ENCODE measurements around the gene RIN2. TPM values are rescaled to one million over a fixed set of nuclear protein-coding genes. Genes with fewer than 3 reads are reported as not detected.

The RIN2 gene
- total and polyA plus RNA-seq, 2 of the 4 experiments (the other 2 are of a cell fraction) = 16.1 to 72.2 TPM

DNA sequence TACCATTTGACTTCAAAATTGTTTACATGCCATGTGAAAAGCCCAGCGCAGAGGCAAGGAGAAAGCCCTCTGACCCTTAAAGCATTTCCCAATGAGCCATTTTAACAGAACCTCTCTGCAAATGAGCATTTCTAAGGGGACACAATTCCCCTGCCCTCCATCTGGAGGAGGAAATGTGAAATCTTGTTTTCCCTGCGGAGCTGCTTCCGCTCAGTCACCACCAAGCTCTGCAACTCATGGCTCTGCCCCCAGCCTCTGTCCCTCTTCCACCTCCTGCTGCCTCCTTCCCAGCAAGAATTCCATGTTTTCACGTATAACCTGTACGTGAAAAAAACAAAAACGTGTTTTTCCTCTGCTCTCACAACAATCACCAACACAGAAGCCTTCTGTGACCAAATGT lies 12.3 kb downstream of the RIN2 start:
- WGBS, 2 experiments (ENCODE audit: extremely low coverage in 2 of 2, insufficient read length in 1 of 2) = 92% methylated on average over 2 of the region's 6 CpGs; no CpG with 5 or more reads in 1 of the 2 experiments
- H2AK5ac ChIP-seq (ENCODE audit: low read depth, low read length) = no peak overlapping the region
- H3K27ac ChIP-seq (ENCODE audit: insufficient read depth, low read length) = no peak overlapping the region
- no peak overlapping the region for H3K56ac ChIP-seq (ENCODE audit: extremely low read depth, insufficient read depth, low read length)
- H3K79me1 ChIP-seq (ENCODE audit: low read depth in 1 of 2, low read length in 2 of 2) = peaks cover 37 to 85% of the 10 kb centered on the region in 2 experiments
- no peak overlapping the region for H2AK9ac ChIP-seq (replicated peaks; ENCODE audit: low read depth, low read length, poor library complexity)
- TF ChIP-seq CTCF (conservative IDR thresholded peaks at IDR 0.05; ENCODE audit: low read depth, low read length) (no peak), MXI1 (IDR thresholded peaks at IDR 0.05; ENCODE audit: borderline replicate concordance, low read depth, low read length) (no peak), USF2 (IDR thresholded peaks at IDR 0.05; ENCODE audit: low read depth, low read length) (no peak), MAFK (IDR thresholded peaks at IDR 0.05; ENCODE audit: low read depth, low read length) (no peak), CEBPB (IDR thresholded peaks at IDR 0.05; ENCODE audit: low read depth, low read length) (no peak), FOS (IDR thresholded peaks at IDR 0.05; ENCODE audit: low read depth, low read length) (no peak), RAD21 (IDR thresholded peaks at IDR 0.05; ENCODE audit: low read length) (no peak), MAZ (IDR thresholded peaks at IDR 0.05; ENCODE audit: borderline replicate concordance, low read depth, low read length) (no peak), NFE2L2 (IDR thresholded peaks at IDR 0.05; ENCODE audit: low read depth, low read length) (no peak)
- no peak overlapping the region for H3K4me3 ChIP-seq (ENCODE audit: insufficient read depth, low read depth, low read length)
- ChIA-PET CTCF (interaction anchor here (1.4 kb wide), 1 partner anchor 11 kb away, joined by 3 read pairs; no protein-coding TSS in a partner anchor), POLR2A (ENCODE audit: unreplicated experiment) (interaction anchor here (0.6 kb wide), 1 partner anchor 76 kb away, joined by 3 read pairs; no protein-coding TSS in a partner anchor)
- peaks cover 27% of the 10 kb centered on the region for H4K20me1 ChIP-seq (ENCODE audit: insufficient read depth, low read length)
- H3K9me3 ChIP-seq (ENCODE audit: control insufficient read depth, insufficient read depth, low read length) = no peaks in the 10 kb centered on the region
- 0 out of 2 replicates have a peak overlapping the region, but pooled peaks have one; percentile 25 for H3K14ac ChIP-seq (replicated peaks; ENCODE audit: low read depth, low read length)
- H3K27me3 ChIP-seq (ENCODE audit: control insufficient read depth, insufficient read depth, low read length) = no peaks in the 10 kb centered on the region
- no peak overlapping the region for H4K8ac ChIP-seq (ENCODE audit: low read depth in 2 of 2, low read length in 2 of 2)
- no peak overlapping the region for H2BK5ac ChIP-seq (ENCODE audit: low read depth, low read length, poor library complexity, severe bottlenecking)
- no peak overlapping the region for H4K91ac ChIP-seq (ENCODE audit: insufficient read depth, low read depth, low read length)
- H3K4ac ChIP-seq (ENCODE audit: low read depth, low read length) = no peak overlapping the region
- no peak overlapping the region for H2BK120ac ChIP-seq (ENCODE audit: low read depth, low read length)
- in situ Hi-C loops (cut with MboI; ENCODE audit: low sequenced_read_pairs) = no loop called here
- H2AFZ ChIP-seq (replicated peaks; ENCODE audit: low read length, poor library complexity) = no peak overlapping the region
- peaks cover 20% of the 10 kb centered on the region for H3K9me1 ChIP-seq (ENCODE audit: insufficient read depth, low read length)
- H3K4me1 ChIP-seq (ENCODE audit: control insufficient read depth, insufficient read depth, low read length) = peaks cover 7% of the 10 kb centered on the region
- H3K9ac ChIP-seq (ENCODE audit: low read depth, low read length) = no peak overlapping the region
- no peak overlapping the region for H2BK15ac ChIP-seq (ENCODE audit: low read depth, low read length)
- dilution Hi-C loops (cut with HindIII; ENCODE audit: low sequenced_read_pairs, unreplicated experiment) = no loop called here
- ATAC-seq (ENCODE audit: low read depth) = peak; percentile 54
- no peak for DNase-seq
- H3K18ac ChIP-seq (ENCODE audit: low read depth, low read length) = no peak overlapping the region
- H2BK20ac ChIP-seq (ENCODE audit: low read depth, low read length) = no peak overlapping the region
- no peak overlapping the region for H3K23ac ChIP-seq (ENCODE audit: low read depth, low read length)
- H3K36me3 ChIP-seq (ENCODE audit: control insufficient read depth, insufficient read depth, low read length) = peaks cover 7% of the 10 kb centered on the region
- no TSS peak for BruUV-seq (replicated peaks)
- intact Hi-C loops (cut with micrococcal nuclease) = no loop called here
- H4K5ac ChIP-seq (ENCODE audit: low read depth, low read length) = no peak overlapping the region
- no peak overlapping the region for H3K4me2 ChIP-seq (ENCODE audit: low read depth, low read length)

All from IMR-90 (cell line).